ENCODE measurements around the gene CYP24A1.

Gene CYP24A1

DNA sequence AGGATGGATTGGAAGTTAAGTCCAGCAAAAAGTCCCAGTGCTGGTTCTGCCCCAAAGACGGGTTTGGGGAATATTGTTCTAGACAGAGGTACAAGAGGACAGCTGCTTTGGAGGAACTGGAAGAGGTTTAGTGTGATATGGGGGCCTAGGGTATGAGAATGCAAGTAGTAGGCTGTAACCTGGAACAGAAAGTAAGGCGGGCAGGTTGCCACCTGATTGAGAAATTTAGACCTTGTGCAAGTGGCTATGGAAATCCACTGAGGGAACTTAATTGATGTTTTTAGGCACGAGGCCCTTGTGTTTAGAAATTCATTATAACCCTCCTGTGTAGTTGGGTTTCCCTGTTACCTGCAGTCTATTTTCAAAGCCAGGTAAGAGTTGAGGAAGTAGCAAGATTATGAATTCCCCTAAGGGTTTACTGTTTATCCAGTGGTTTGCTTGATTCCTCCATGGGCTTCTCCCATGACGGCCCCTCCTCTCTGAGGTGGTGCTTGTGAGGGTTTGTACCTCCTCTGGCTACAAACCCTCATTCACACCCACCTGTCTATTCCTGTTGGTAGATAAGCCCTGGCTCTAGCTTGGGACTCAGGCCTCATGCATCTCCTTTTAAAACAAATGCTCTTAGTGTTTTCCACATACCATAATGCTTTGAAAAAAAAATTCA is 61.4 kb downstream of the CYP24A1 start:
- no peak for DNase-seq (ENCODE audit: low read depth)

DNA sequence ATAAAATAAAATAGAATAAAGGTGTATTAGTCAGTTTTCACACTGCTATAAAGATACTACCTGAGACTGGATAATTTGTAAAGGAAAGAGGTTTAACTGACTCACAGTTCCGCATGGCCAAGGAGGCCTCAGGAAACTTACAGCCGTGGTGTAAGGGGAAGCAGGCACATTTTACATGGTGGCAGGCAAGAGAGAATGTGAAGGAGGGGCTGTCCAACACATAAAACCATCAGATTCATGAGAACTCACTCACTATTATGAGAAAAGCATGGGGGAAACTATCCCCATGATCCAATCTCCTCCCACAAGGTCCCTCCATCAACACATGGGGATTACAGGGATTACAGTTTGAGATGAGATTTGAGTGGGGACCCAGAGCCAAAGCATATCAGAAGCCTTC is 62.3 kb downstream of the CYP24A1 start:
- DNase-seq (ENCODE audit: low read depth), result no peak

- no peak for DNase-seq (ENCODE audit: low read depth)
Measured at GRCh38 chr20:54110457-54110856, 63.3 kb downstream of the CYP24A1 start.

GRCh38 chr20:54110041-54110440 is 63.7 kb downstream of the CYP24A1 start:
- DNase-seq (ENCODE audit: low read depth), result no peak

GRCh38 chr20:54108817-54109216 is 65.0 kb downstream of the CYP24A1 start:
- no peak for DNase-seq (ENCODE audit: low read depth)

- no peak for DNase-seq (ENCODE audit: low read depth)
Measured at GRCh38 chr20:54108326-54108642, 65.5 kb downstream of the CYP24A1 start.

DNA sequence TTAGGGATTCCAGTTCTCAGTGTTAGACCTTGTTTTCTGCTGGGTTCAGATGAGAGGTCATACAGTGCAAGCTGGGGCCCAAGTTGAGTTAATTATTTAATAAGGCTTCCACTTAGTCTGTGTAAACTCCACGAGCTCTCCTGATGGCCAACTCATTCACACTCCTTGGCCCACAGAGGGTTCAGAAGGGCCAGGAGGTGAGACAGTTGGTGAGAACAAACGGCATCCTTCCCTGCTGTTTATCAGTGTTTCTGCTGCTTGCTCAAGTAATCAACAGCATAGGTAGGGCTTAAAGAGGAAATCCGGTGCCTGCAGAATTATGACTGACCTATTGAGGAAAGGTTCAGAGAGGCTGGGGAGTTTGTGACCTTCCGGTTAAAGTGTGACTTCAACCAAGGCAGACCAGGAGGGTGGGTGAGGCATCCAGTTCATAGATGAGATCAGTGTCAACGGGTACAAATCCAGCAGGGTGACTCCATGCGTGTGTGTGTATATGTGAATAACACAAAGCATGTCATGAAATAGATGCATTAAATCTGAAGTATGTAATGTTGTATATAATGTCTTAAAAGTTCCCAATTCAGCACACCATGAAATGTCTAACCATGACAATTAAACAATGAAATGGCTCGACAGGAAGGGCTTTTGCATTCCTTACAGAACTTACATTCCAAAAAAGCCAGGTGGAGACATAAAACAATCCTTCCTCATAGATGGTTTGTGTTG is 66.0 kb downstream of the CYP24A1 start:
- DNase-seq (ENCODE audit: low read depth), result no peak

DNA sequence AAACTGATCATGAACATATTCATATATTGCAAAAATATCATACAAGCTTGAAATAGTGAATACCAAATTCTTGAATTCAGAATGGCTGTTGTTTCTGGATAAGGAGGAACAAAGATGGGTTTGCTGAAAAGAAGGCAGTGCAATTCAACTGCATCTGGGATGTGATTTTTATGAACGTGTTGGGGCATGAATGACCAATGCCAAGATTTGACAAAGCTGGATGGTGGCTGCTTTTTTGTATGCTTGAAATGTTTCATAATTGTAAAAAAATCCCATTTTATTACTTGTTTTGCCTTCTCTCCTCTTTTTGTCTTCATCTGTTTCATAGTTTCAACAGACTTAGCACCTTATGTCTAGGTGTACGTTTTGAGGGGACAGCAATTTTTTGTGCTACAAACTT is 66.6 kb downstream of the CYP24A1 start:
- no peak for DNase-seq (ENCODE audit: low read depth)

- DNase-seq (ENCODE audit: low read depth), result no peak
Measured at GRCh38 chr20:54106162-54106561, 67.6 kb downstream of the CYP24A1 start.

GRCh38 chr20:54105653-54106052 is 68.1 kb downstream of the CYP24A1 start:
- DNase-seq (ENCODE audit: low read depth), result no peak

- DNase-seq (ENCODE audit: low read depth), result no peak
Measured at GRCh38 chr20:54104781-54105180, 69.0 kb downstream of the CYP24A1 start.

DNA sequence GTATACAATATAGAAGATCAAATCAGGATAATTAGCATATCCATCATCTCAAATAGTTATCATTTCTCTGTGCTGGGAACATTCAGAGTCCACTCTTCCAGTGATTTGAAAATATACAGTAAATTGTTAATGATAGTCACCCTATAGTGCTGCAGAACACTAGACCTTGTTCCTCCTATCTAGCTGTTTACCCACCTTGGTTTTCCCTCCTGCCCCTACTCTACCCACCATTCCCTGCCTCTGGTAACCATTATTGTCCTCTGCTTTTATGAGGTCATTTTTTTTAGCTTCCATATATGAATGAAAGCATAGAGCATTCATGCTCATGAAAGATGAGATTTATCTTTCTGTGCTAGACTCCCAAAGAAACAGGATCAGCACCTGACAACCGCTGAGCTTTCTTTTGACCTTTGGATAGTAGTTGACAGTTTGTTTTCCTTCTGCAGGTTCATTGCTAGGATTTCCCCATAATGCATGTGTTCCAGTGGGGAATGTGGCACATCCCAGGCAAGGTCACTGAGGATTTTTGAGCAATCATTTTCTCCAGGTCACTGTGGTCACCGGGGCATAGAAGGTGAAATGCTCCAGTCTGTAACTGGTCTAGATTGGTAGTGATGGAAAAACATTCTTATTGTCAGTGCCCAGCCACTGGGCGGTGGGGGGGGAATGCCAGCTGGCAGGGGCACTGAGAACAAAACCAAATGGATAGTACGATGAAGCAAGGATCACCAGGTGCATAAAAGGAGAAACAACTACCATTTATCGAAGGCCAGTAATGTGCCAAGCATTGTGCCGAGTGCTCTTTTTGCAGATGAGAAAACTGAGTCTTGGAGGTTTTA is 69.8 kb downstream of the CYP24A1 start:
- no peak for DNase-seq (ENCODE audit: low read depth)

Data from activated T-cell treated with anti-CD3 and anti-CD28 coated beads for 24 hours (primary cell).